Ishikawa (cell line): ENCODE data around the gene THBS2.

Source experiments
- CEBPB ChIP-seq: IDR thresholded peaks from 2 replicates; pipeline ENCODE4 v1.6.1; 2012
- CREB1 ChIP-seq: IDR thresholded peaks from 2 replicates; pipeline ENCODE4 v1.6.1; 2012; ENCODE audit warnings: low read depth
- EGR1 ChIP-seq: IDR thresholded peaks from 2 replicates; pipeline ENCODE4 v1.6.1; 2012
- EP300 ChIP-seq: IDR thresholded peaks from 2 replicates; pipeline ENCODE4 v1.6.1; 2012; ENCODE audit warnings: borderline replicate concordance
- FOXM1 ChIP-seq: IDR thresholded peaks from 2 replicates; pipeline ENCODE4 v1.6.1; 2012; ENCODE audit warnings: low read depth, borderline replicate concordance
- MAX ChIP-seq: IDR thresholded peaks from 2 replicates; pipeline ENCODE4 v1.6.1; 2012
- NFIC ChIP-seq: IDR thresholded peaks from 2 replicates; pipeline ENCODE4 v1.6.1; 2012
- RAD21 ChIP-seq: IDR thresholded peaks from 2 replicates; pipeline ENCODE4 v1.6.1; 2012; ENCODE audit warnings: low read depth
- REST ChIP-seq: IDR thresholded peaks from 2 replicates; pipeline ENCODE4 v1.6.1; 2012; ENCODE audit warnings: low read depth, mild to moderate bottlenecking
- TAF1 ChIP-seq: IDR thresholded peaks from 2 replicates; pipeline ENCODE4 v1.6.1; 2012; ENCODE audit warnings: low read depth, mild to moderate bottlenecking
- TCF12 ChIP-seq: IDR thresholded peaks from 2 replicates; pipeline ENCODE4 v1.6.1; 2012; ENCODE audit warnings: low read depth
- TEAD4 ChIP-seq: IDR thresholded peaks from 2 replicates; pipeline ENCODE4 v1.6.1; 2012
- USF1 ChIP-seq: IDR thresholded peaks from 2 replicates; pipeline ENCODE4 v1.6.1; 2012
- YY1 ChIP-seq: IDR thresholded peaks from 2 replicates; pipeline ENCODE4 v1.6.1; 2012; ENCODE audit warnings: low read depth
- ZBTB7A ChIP-seq: IDR thresholded peaks from 2 replicates; pipeline ENCODE4 v1.6.1; 2012; ENCODE audit warnings: low read depth

THBS2 gene

GRCh38 chr6:169211881-169212280, 41.8 kb downstream of the THBS2 start:
- TF ChIP-seq CREB1 (no peak), NFIC (no peak), RAD21 (no peak), YY1 (no peak), ZBTB7A (no peak), TAF1 (no peak), MAX (no peak), TCF12 (no peak), CEBPB (no peak), REST (no peak), FOXM1 (no peak), USF1 (no peak), EP300 (no peak), TEAD4 (no peak), EGR1 (no peak)

GRCh38 chr6:169210611-169211010, 43.0 kb downstream of the THBS2 start:
- TF ChIP-seq YY1, result no peak
- no peak for TF ChIP-seq CEBPB
- TF ChIP-seq RAD21, result no peak
- no peak for TF ChIP-seq NFIC
- TF ChIP-seq EGR1, result no peak

- no peak for TF ChIP-seq USF1
- no peak for TF ChIP-seq CEBPB
- TF ChIP-seq FOXM1, result no peak
- TF ChIP-seq MAX, result no peak
- TF ChIP-seq RAD21, result no peak
- TF ChIP-seq NFIC, result no peak
- TF ChIP-seq TEAD4, result no peak
- no peak for TF ChIP-seq ZBTB7A
- no peak for TF ChIP-seq TAF1
- no peak for TF ChIP-seq EP300
- TF ChIP-seq TCF12, result no peak
- no peak for TF ChIP-seq EGR1
- TF ChIP-seq CREB1, result no peak
Measured at GRCh38 chr6:169208011-169208410, 45.6 kb downstream of the THBS2 start.

GRCh38 chr6:169207482-169207881, 46.2 kb downstream of the THBS2 start:
- TF ChIP-seq ZBTB7A, result no peak
- TF ChIP-seq YY1, result no peak
- TF ChIP-seq TEAD4, result no peak
- no peak for TF ChIP-seq EP300
- no peak for TF ChIP-seq FOXM1

GRCh38 chr6:169205176-169206160, 48.2 kb downstream of the THBS2 start:
- TF ChIP-seq RAD21 (no peak), MAX (no peak), ZBTB7A (no peak)

GRCh38 chr6:169204167-169204566, 49.5 kb downstream of the THBS2 start:
- TF ChIP-seq RAD21, result no peak
- TF ChIP-seq NFIC, result no peak
- no peak for TF ChIP-seq REST
- TF ChIP-seq ZBTB7A, result no peak
